K562 (cell line): ENCODE measurements around the gene TMEM167B. TPM values are rescaled to one million over a fixed set of nuclear protein-coding genes. Genes with fewer than 3 reads are reported as not detected.

Experiments used
- ATF4 ChIP-seq: fragments of 450-650 bp; formaldehyde crosslinking; IDR thresholded peaks from 2 replicates; pipeline ENCODE4 v1.4.0; 2022; ENCODE audit warnings: mild to moderate bottlenecking, moderate library complexity
- CHCHD3 ChIP-seq: fragments of 250-450 bp; sonication (Bioruptor Pico); IDR thresholded peaks from 2 replicates; pipeline ENCODE4 v2.1.2; 2022; ENCODE audit warnings: mild to moderate bottlenecking
- CTBP1 ChIP-seq: fragments of 450-650 bp; IDR thresholded peaks from 2 replicates; pipeline ENCODE4 v1.6.1; 2016; ENCODE audit warnings: borderline replicate concordance
- ETV1 ChIP-seq: fragments of 450-650 bp; conservative IDR thresholded peaks from 2 replicates; pipeline ENCODE4 v1.6.1; 2016; ENCODE audit warnings: missing genetic modification characterization, control low read depth, low read depth, missing compliant biosample characterization
- FIP1L1 ChIP-seq: fragments of 200-400 bp; formaldehyde crosslinking; IDR thresholded peaks from 2 replicates; pipeline ENCODE4 v1.6.1; 2018; ENCODE audit warnings: mild to moderate bottlenecking, low read depth, low read length; ENCODE audit not compliant: poor library complexity, severe bottlenecking
- HNRNPL ChIP-seq: fragments of 200-400 bp; formaldehyde crosslinking; IDR thresholded peaks from 2 replicates; pipeline ENCODE4 v1.6.1; 2017; ENCODE audit warnings: low read depth, mild to moderate bottlenecking, low read length
- JUND ChIP-seq, 2 experiments: IDR thresholded peaks; 2 replicates in 1 of 2; 3 replicates in 1 of 2; pipeline ENCODE4 v1.6.1; 2011; ENCODE audit warnings: borderline replicate concordance in 2 of 2, low read depth in 2 of 2, low read length in 2 of 2, improper control_type of control experiment in 1 of 2, missing biosample characterization in 1 of 2, missing genetic modification characterization in 1 of 2, missing genetic modification reagents in 1 of 2
- KLF16 ChIP-seq: IDR thresholded peaks from 2 replicates; pipeline ENCODE4 v1.6.1; 2016; ENCODE audit warnings: antibody characterized with exemption
- MCM3 ChIP-seq: fragments of 450-650 bp; IDR thresholded peaks from 2 replicates; pipeline ENCODE4 v1.6.1; 2016
- RB1 ChIP-seq: fragments of 450-650 bp; IDR thresholded peaks from 2 replicates; pipeline ENCODE4 v1.6.1; 2017; ENCODE audit warnings: low read depth, mild to moderate bottlenecking
- RBM22 ChIP-seq: fragments of 200-400 bp; formaldehyde crosslinking; IDR thresholded peaks from 2 replicates; pipeline ENCODE4 v1.6.1; 2018; ENCODE audit warnings: low read length, low read depth; ENCODE audit not compliant: poor library complexity, severe bottlenecking
- TCFL5 ChIP-seq: fragments of 250-450 bp; sonication (Bioruptor Pico); conservative IDR thresholded peaks from 2 replicates; pipeline ENCODE4 v1.6.1; 2021; ENCODE audit warnings: mild to moderate bottlenecking, moderate library complexity, matching md5 sums
- ZC3H4 ChIP-seq: sonication (generic); formaldehyde crosslinking; IDR thresholded peaks from 2 replicates; pipeline ENCODE4 v1.9.0; 2021; ENCODE audit warnings: missing genetic modification reagents, borderline replicate concordance
- ZNF140 ChIP-seq: fragments of 250-450 bp; sonication (Bioruptor Pico); IDR thresholded peaks from 2 replicates; pipeline ENCODE4 v1.8.0; 2021; ENCODE audit warnings: moderate library complexity, mild to moderate bottlenecking, inconsistent platforms
- ZNF311 ChIP-seq: fragments of 250-450 bp; sonication (Bioruptor Pico); IDR thresholded peaks from 2 replicates; pipeline ENCODE4 v1.4.0; 2020; ENCODE audit warnings: mild to moderate bottlenecking, moderate library complexity
- ZNF449 ChIP-seq: fragments of 250-450 bp; sonication (Bioruptor Pico); IDR thresholded peaks from 2 replicates; pipeline ENCODE4 v1.8.0; 2022; ENCODE audit warnings: moderate library complexity, mild to moderate bottlenecking, inconsistent platforms
- polyA plus RNA-seq, 8 experiments: library from polyadenylated mRNA; depleted of rRNA in 4 of 8; stranded (reverse) in 5 of 8; unstranded in 3 of 8; fragments of >200 nt; fragmentation: Nextera tagmentation in 2 of 8; fragmentation: Illumina TruSeq in 1 of 8; extraction: Ambion mirVana in 2 of 8; extraction: Trizol in 1 of 8; gene quantifications; 2 replicates each; pipeline versions ENCODE4 v1.2.1 to v1.2.3, GENCODE V29; 2011 to 2014; ENCODE audit warnings: inconsistent platforms in 1 of 8, missing spikeins in 1 of 8
- total RNA-seq, 7 experiments: library from RNA; depleted of rRNA in 6 of 7; stranded (reverse); fragments of >200 nt in 6 of 7; fragmentation: Illumina TruSeq in 2 of 7; extraction: Trizol in 2 of 7; gene quantifications; 2 replicates each; pipeline versions ENCODE4 v1.2.1 to v1.2.3, GENCODE V29; 2011 to 2021; ENCODE audit warnings: low replicate concordance in 1 of 7
- TF ChIP-seq, protein P1 (sequence below): sonication (generic); formaldehyde crosslinking; IDR thresholded peaks from 2 replicates; pipeline ENCODE4 v1.8.1; 2023; ENCODE audit warnings: mild to moderate bottlenecking, missing genetic modification reagents
- TF ChIP-seq, protein P2 (sequence below): fragments of 250-450 bp; sonication (Bioruptor Pico); IDR thresholded peaks from 2 replicates; pipeline ENCODE4 v1.4.0; 2020
- TF ChIP-seq, protein P3 (sequence below): fragments of 150-350 bp; conservative IDR thresholded peaks from 2 replicates; pipeline ENCODE4 v1.6.1; 2014; ENCODE audit warnings: low read length

The TMEM167B gene
- total and polyA plus RNA-seq, 9 of the 15 experiments (the other 6 are each of a cell fraction or from before 2014, with no cell fraction given), result 17.2 to 36.4 (median 32.2) TPM

GRCh38 chr1:109075531-109076490 lies 14.8 kb upstream of the TMEM167B start, which contains the start of gene TAF13 (continued):
- TF ChIP-seq KLF16 (no peak), ZNF311 (no peak), JUND (IDR thresholded peaks at IDR 0.05; ENCODE audit: borderline replicate concordance, low read depth, low read length) (peak; percentile 81), JUND (tag; IDR thresholded peaks at IDR 0.05; ENCODE audit: borderline replicate concordance, low read depth, low read length) (peak; percentile 69; the same call in 2 of the 3 replicates), ETV1 (tag) (peak; percentile 95), MCM3 (no peak), TCFL5 (CRISPR knock-in tag) (no peak), CHCHD3 (no peak), FIP1L1 (no peak), RB1 (peak; percentile 73; the same call in 1 of the 2 replicates), ATF4 (CRISPR knock-in tag) (no peak), ZC3H4 (no peak), RBM22 (no peak), ZNF140 (CRISPR knock-in tag) (no peak), ZNF449 (CRISPR knock-in tag) (no peak), HNRNPL (no peak), CTBP1 (peak; percentile 88)
- TF ChIP-seq, protein P1, sequence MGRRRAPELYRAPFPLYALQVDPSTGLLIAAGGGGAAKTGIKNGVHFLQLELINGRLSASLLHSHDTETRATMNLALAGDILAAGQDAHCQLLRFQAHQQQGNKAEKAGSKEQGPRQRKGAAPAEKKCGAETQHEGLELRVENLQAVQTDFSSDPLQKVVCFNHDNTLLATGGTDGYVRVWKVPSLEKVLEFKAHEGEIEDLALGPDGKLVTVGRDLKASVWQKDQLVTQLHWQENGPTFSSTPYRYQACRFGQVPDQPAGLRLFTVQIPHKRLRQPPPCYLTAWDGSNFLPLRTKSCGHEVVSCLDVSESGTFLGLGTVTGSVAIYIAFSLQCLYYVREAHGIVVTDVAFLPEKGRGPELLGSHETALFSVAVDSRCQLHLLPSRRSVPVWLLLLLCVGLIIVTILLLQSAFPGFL, result no peak
- TF ChIP-seq, protein P2, sequence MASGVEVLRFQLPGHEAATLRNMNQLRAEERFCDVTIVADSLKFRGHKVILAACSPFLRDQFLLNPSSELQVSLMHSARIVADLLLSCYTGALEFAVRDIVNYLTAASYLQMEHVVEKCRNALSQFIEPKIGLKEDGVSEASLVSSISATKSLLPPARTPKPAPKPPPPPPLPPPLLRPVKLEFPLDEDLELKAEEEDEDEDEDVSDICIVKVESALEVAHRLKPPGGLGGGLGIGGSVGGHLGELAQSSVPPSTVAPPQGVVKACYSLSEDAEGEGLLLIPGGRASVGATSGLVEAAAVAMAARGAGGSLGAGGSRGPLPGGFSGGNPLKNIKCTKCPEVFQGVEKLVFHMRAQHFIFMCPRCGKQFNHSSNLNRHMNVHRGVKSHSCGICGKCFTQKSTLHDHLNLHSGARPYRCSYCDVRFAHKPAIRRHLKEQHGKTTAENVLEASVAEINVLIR (CRISPR knock-in tag), result peak; percentile 88
- TF ChIP-seq, protein P3, sequence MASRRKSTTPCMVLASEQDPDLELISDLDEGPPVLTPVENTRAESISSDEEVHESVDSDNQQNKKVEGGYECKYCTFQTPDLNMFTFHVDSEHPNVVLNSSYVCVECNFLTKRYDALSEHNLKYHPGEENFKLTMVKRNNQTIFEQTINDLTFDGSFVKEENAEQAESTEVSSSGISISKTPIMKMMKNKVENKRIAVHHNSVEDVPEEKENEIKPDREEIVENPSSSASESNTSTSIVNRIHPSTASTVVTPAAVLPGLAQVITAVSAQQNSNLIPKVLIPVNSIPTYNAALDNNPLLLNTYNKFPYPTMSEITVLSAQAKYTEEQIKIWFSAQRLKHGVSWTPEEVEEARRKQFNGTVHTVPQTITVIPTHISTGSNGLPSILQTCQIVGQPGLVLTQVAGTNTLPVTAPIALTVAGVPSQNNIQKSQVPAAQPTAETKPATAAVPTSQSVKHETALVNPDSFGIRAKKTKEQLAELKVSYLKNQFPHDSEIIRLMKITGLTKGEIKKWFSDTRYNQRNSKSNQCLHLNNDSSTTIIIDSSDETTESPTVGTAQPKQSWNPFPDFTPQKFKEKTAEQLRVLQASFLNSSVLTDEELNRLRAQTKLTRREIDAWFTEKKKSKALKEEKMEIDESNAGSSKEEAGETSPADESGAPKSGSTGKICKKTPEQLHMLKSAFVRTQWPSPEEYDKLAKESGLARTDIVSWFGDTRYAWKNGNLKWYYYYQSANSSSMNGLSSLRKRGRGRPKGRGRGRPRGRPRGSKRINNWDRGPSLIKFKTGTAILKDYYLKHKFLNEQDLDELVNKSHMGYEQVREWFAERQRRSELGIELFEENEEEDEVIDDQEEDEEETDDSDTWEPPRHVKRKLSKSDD, result peak; percentile 82; the same call in 1 of the 2 replicates
